Stomach (tissue), 9 donors: ENCODE data around the gene TNNT1. TPM values are rescaled to one million over a fixed set of nuclear protein-coding genes. Genes with fewer than 3 reads are reported as not detected.

Experiments
- DNase-seq, 2 donors: peaks; one replicate each; pipeline versions ENCODE4 v3.0.0 to v3.0.0-alpha.2; 2013 to 2019
- H3K27ac ChIP-seq, 5 donors: fragments of 200-600 bp in 4 of 5; sonication (generic) in 4 of 5; one replicate each; pipeline ENCODE4 v1.5.1; 2013 to 2019; ENCODE audit warnings: mild to moderate bottlenecking in 1 of 5, moderate library complexity in 1 of 5
- H3K27me3 ChIP-seq, 3 donors: fragments of 200-600 bp; sonication (generic); one replicate each; pipeline ENCODE4 v1.5.1; 2017 to 2019; ENCODE audit warnings: mixed run types in 1 of 3
- H3K36me3 ChIP-seq, 4 donors: fragments of 200-600 bp; sonication (generic); 1 replicate in 3 of 4; 2 replicates in 1 of 4; pipeline ENCODE4 v1.5.1; 2016 to 2019
- H3K4me1 ChIP-seq, 4 donors: fragments of 200-600 bp; sonication (generic); one replicate each; pipeline ENCODE4 v1.5.1; 2016 to 2019
- H3K4me3 ChIP-seq, 4 donors: fragments of 200-600 bp; sonication (generic) in 3 of 4; one replicate each; pipeline ENCODE4 v1.5.1; 2016 to 2019; ENCODE audit warnings: mild to moderate bottlenecking in 1 of 4
- H3K9me3 ChIP-seq, 4 donors: fragments of 200-600 bp; sonication (generic); one replicate each; pipeline ENCODE4 v1.5.1; 2016 to 2019
- EP300 ChIP-seq: sonication (generic); formaldehyde crosslinking; IDR thresholded peaks from one replicate; pipeline ENCODE4 v1.6.1; 2017; ENCODE audit warnings: antibody characterized with exemption
- POLR2A ChIP-seq, 4 donors: fragments of 450-650 bp; IDR thresholded peaks; one replicate each; pipeline ENCODE4 v1.6.1; 2016; ENCODE audit warnings: antibody characterized with exemption in 4 of 4, control low read depth in 2 of 4, mild to moderate bottlenecking in 1 of 4, moderate library complexity in 1 of 4
- POLR2AphosphoS5 ChIP-seq, 3 donors: sonication (generic); formaldehyde crosslinking; IDR thresholded peaks; one replicate each; pipeline ENCODE4 v1.6.1; 2016; ENCODE audit warnings: antibody characterized with exemption in 3 of 3
- WGBS, 5 donors: extraction: QIAGEN DNeasy Blood & Tissue Kit in 3 of 5; methylation state at CpG; one replicate each; pipeline versions ENCODE4 v1.1.5 to v1.1.7; 2013 to 2018; 5-methylcytosine and 5-hydroxymethylcytosine counted together
- intact Hi-C: fragments of 100-400 bp; cut with DNase I; formaldehyde crosslinking; loops from one replicate; pipeline ENCODE4 v1.15.1; 2023; ENCODE audit warnings: low total_unique reads
- polyA plus RNA-seq, 3 donors: library from polyadenylated mRNA; stranded (reverse); fragments of 200-250 nt; gene quantifications; one replicate each; pipeline ENCODE4 v1.2.3, GENCODE V29; 2013
- total RNA-seq, 5 donors: library from RNA; depleted of rRNA; stranded (reverse); fragments of >200 nt; gene quantifications; one replicate each; pipeline versions ENCODE4 v1.1.0 to v1.2.3, GENCODE V29; 2014 to 2016
- TF ChIP-seq, protein P1 (sequence below), 7 experiments: fragments of 450-650 bp in 4 of 7; fragments of 200-600 bp in 3 of 7; sonication (generic) in 3 of 7; IDR thresholded peaks; one replicate each; pipeline ENCODE4 v1.5.1; 2016 to 2019; ENCODE audit warnings: antibody characterized with exemption in 7 of 7, control low read depth in 2 of 7, mild to moderate bottlenecking in 1 of 7
- donor health status: healthy with polysubstance abuse.
- donor health status: Bipolar disorder and iron deficiency.
- donor health status: healthy.

TNNT1 gene
- total and polyA plus RNA-seq, 8 donors: 0.87 to 19.6 (median 3.9) TPM; not detected in 4

DNA sequence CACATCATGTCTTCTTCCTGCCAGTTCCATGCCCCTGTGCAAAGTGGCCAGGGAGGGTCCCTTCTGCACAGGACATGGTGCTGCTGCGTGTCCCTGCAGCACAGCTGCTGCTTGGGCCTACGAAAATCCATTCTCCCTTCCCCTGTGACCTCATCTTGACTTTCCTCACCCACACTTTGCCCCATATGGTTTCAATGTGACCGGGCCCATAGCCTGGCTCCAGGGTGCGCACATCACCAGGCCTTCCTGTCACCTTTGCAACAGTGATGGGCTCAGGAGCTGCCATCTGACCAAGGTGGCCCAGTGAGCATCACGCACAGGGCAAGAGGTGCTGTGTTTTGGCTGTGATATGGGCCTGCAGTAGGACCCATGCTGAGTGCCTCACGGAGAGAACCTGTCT lies 42.4 kb downstream of the TNNT1 start:
- peaks cover 25 to 66% (median 59%) of the 10 kb centered on the region in 4 donors for H3K36me3 ChIP-seq
- intact Hi-C loops: no loop called here
- WGBS, 5 donors: 89 to 99% (median 96%) methylated on average over 5 to 6 of the region's 6 CpGs
- no peak overlapping the region for H3K4me3 ChIP-seq
- H3K4me1 ChIP-seq: peaks cover 0 to 11% (median under 1%) of the 10 kb centered on the region in 4 donors
- TF ChIP-seq POLR2AphosphoS5 (IDR thresholded peaks at IDR 0.05) (no peak), EP300 (no peak), POLR2A (IDR thresholded peaks at IDR 0.05) (no peak)
- TF ChIP-seq, protein P1, sequence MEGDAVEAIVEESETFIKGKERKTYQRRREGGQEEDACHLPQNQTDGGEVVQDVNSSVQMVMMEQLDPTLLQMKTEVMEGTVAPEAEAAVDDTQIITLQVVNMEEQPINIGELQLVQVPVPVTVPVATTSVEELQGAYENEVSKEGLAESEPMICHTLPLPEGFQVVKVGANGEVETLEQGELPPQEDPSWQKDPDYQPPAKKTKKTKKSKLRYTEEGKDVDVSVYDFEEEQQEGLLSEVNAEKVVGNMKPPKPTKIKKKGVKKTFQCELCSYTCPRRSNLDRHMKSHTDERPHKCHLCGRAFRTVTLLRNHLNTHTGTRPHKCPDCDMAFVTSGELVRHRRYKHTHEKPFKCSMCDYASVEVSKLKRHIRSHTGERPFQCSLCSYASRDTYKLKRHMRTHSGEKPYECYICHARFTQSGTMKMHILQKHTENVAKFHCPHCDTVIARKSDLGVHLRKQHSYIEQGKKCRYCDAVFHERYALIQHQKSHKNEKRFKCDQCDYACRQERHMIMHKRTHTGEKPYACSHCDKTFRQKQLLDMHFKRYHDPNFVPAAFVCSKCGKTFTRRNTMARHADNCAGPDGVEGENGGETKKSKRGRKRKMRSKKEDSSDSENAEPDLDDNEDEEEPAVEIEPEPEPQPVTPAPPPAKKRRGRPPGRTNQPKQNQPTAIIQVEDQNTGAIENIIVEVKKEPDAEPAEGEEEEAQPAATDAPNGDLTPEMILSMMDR (IDR thresholded peaks at IDR 0.05): no peak
- H3K27ac ChIP-seq: no peak overlapping the region
- peaks cover 0 to 7% (median 3%) of the 10 kb centered on the region in 4 donors for H3K9me3 ChIP-seq
- H3K27me3 ChIP-seq: no peaks in the 10 kb centered on the region
- no peak for DNase-seq

DNA sequence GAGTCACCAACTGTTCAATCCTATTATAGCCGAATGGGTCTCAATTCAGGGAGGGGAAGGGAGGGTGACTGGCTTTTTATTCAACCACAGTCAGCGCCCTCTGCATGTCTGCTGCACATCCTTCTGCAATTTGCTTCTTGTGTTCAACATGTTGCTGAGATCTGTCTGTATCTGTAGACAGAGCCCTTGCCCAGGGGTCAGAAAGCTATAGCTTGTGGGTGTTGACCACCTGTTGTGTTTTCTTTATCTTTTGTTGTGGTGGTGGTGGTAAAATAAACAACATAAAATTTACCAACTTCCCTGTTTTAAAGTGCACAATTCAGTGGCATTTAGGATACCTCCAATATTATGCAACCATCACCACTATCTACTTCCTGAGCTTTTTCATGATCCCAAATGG lies 43.8 kb downstream of the TNNT1 start:
- DNase-seq: no peak
- H3K4me1 ChIP-seq: peaks cover 0 to 8% (median 0%) of the 10 kb centered on the region in 4 donors
- no peak overlapping the region for H3K4me3 ChIP-seq
- H3K27ac ChIP-seq: no peak overlapping the region
- TF ChIP-seq EP300 (no peak), POLR2AphosphoS5 (IDR thresholded peaks at IDR 0.05) (no peak), POLR2A (IDR thresholded peaks at IDR 0.05) (no peak)
- TF ChIP-seq, protein P1 (IDR thresholded peaks at IDR 0.05): no peak
- intact Hi-C loops: no loop called here
- 69 to 91% (median 91%) methylated on average over 2 of the region's 2 CpGs for WGBS, 5 donors
- no peaks in the 10 kb centered on the region for H3K27me3 ChIP-seq
- H3K36me3 ChIP-seq: peaks cover 31 to 69% (median 65%) of the 10 kb centered on the region in 4 donors
- H3K9me3 ChIP-seq: peaks cover 0 to 7% (median 3%) of the 10 kb centered on the region in 4 donors

DNA sequence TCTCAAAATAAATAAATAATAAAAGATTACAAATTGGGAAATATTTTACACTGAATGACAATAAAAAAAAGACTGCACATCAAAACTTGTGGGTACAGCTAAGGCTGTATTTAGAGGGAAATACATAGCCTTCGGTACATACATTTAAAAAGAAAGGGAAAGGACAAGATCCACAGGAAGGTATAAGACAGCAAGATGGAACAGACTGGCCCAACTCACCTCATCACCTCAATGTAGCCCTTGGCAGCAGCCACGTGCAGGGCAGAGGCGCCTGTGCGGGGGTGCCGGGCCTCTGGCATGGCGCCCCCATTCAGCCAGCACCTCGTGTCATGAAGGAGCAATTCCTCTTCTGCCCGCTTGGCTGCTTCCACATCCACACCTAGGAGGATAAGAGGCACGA lies 45.8 kb downstream of the TNNT1 start:
- Histone ChIP-seq H3K27ac (no peak overlapping the region), H3K36me3 (peaks cover 31 to 71% (median 68%) of the 10 kb centered on the region in 4 donors), H3K27me3 (no peaks in the 10 kb centered on the region), H3K4me3 (no peak overlapping the region), H3K4me1 (peaks cover 0 to 19% (median 0%) of the 10 kb centered on the region in 4 donors), H3K9me3 (peaks cover 0 to 7% (median 3%) of the 10 kb centered on the region in 4 donors)
- DNase-seq: no peak
- WGBS, 5 donors: 97 to 99% (median 97%) methylated on average over 6 to 9 of the region's 9 CpGs
- no peak for TF ChIP-seq EP300
- TF ChIP-seq POLR2A (IDR thresholded peaks at IDR 0.05): no peak
- no peak for TF ChIP-seq POLR2AphosphoS5 (IDR thresholded peaks at IDR 0.05)
- TF ChIP-seq, protein P1 (IDR thresholded peaks at IDR 0.05): no peak
- intact Hi-C loops: no loop called here

DNA sequence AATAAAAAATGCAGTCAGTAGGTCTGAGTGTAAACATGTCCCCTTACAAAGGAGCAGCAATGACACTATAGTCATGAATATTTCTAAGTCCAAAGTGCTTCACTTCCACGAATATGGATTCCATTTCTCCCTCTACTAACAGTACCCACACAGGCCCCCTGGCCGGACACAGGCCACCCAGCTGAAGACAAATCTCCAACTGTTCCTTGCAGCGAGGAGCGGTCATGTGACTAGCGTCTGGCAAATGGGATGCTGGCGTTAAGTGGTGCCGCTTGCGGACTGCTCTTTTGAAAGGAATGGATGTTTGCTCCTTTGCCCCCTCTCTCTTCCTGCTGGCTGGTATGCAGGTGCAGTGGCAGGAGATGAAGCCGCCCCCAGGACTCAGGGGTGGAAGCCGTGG lies 47.7 kb downstream of the TNNT1 start:
- TF ChIP-seq, protein P1 (IDR thresholded peaks at IDR 0.05): no peak
- TF ChIP-seq POLR2A (IDR thresholded peaks at IDR 0.05): no peak
- TF ChIP-seq POLR2AphosphoS5 (IDR thresholded peaks at IDR 0.05): no peak
- TF ChIP-seq EP300: no peak
- WGBS, 5 donors: 85 to 91% (median 86%) methylated on average over 10 of the region's 10 CpGs
- H3K9me3 ChIP-seq: peaks cover 0 to 7% (median 3%) of the 10 kb centered on the region in 4 donors
- no peak overlapping the region for H3K27ac ChIP-seq
- DNase-seq: no peak
- intact Hi-C loops: no loop called here
- H3K4me3 ChIP-seq: no peak overlapping the region
- H3K4me1 ChIP-seq: peaks cover 0 to 19% (median 0%) of the 10 kb centered on the region in 4 donors
- peaks cover 31 to 73% (median 71%) of the 10 kb centered on the region in 4 donors for H3K36me3 ChIP-seq
- no peaks in the 10 kb centered on the region for H3K27me3 ChIP-seq
